Measurements from ENCODE around the gene SLC22A23.

SLC22A23 gene

GRCh38 chr6:3456898-3457709, at the start of gene SLC22A23 (continued):
- no peak for TF ChIP-seq ZNF654 (tag by site-specific recombination; IDR thresholded peaks at IDR 0.05; ENCODE audit: low read depth)
- TF ChIP-seq GLI4 (tag by site-specific recombination; IDR thresholded peaks at IDR 0.05), result no peak
- no peak for TF ChIP-seq ZNF585B (tag by site-specific recombination; IDR thresholded peaks at IDR 0.05)
- peak; percentile 87 for TF ChIP-seq ZNF704 (tag by site-specific recombination; IDR thresholded peaks at IDR 0.05)
- TF ChIP-seq ZNF10 (tag by site-specific recombination; IDR thresholded peaks at IDR 0.05), result no peak
- TF ChIP-seq IKZF3 (tag by site-specific recombination; IDR thresholded peaks at IDR 0.05), result 0 out of 2 replicates have a peak, but pooled peaks have one; percentile 31
- TF ChIP-seq ZNF521 (tag by site-specific recombination; IDR thresholded peaks at IDR 0.05), result no peak
- TF ChIP-seq PRDM6 (tag by site-specific recombination; IDR thresholded peaks at IDR 0.05), result no peak
- no peak for TF ChIP-seq ZNF701 (tag by site-specific recombination; IDR thresholded peaks at IDR 0.05)
- no peak for TF ChIP-seq SCRT1 (tag by site-specific recombination; IDR thresholded peaks at IDR 0.05; ENCODE audit: borderline replicate concordance)
- TF ChIP-seq, protein P1, sequence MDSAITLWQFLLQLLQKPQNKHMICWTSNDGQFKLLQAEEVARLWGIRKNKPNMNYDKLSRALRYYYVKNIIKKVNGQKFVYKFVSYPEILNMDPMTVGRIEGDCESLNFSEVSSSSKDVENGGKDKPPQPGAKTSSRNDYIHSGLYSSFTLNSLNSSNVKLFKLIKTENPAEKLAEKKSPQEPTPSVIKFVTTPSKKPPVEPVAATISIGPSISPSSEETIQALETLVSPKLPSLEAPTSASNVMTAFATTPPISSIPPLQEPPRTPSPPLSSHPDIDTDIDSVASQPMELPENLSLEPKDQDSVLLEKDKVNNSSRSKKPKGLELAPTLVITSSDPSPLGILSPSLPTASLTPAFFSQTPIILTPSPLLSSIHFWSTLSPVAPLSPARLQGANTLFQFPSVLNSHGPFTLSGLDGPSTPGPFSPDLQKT (IDR thresholded peaks at IDR 0.05; ENCODE audit: borderline replicate concordance, low read depth, low read length), result no peak
- no peak for TF ChIP-seq ZNF112 (tag by site-specific recombination; IDR thresholded peaks at IDR 0.05)
- TF ChIP-seq ZNF785 (tag by site-specific recombination; IDR thresholded peaks at IDR 0.05), result no peak
- no peak for TF ChIP-seq ZNF366 (tag by site-specific recombination; conservative IDR thresholded peaks at IDR 0.05)
- no peak for TF ChIP-seq PRDM1 (tag by site-specific recombination; IDR thresholded peaks at IDR 0.05)
- TF ChIP-seq ZBTB20 (tag by site-specific recombination; IDR thresholded peaks at IDR 0.05), result no peak
- TF ChIP-seq ZNF398 (tag by site-specific recombination; IDR thresholded peaks at IDR 0.05), result peak; percentile 89
- TF ChIP-seq ZNF24 (tag by site-specific recombination; IDR thresholded peaks at IDR 0.05), result no peak
- TF ChIP-seq TCF7L2 (IDR thresholded peaks at IDR 0.05; ENCODE audit: borderline replicate concordance, low read depth, low read length), result no peak
- TF ChIP-seq ZNF311 (tag by site-specific recombination; IDR thresholded peaks at IDR 0.05; ENCODE audit: borderline replicate concordance), result no peak
- TF ChIP-seq ZNF623 (tag by site-specific recombination; IDR thresholded peaks at IDR 0.05), result no peak
- no peak for TF ChIP-seq ZNF76 (tag by site-specific recombination; IDR thresholded peaks at IDR 0.05; ENCODE audit: borderline replicate concordance, low read depth)
- no peak for TF ChIP-seq ZNF138 (tag by site-specific recombination; IDR thresholded peaks at IDR 0.05; ENCODE audit: borderline replicate concordance)
- TF ChIP-seq ZNF155 (tag by site-specific recombination; IDR thresholded peaks at IDR 0.05), result no peak
- TF ChIP-seq ZNF571 (tag by site-specific recombination; IDR thresholded peaks at IDR 0.05), result no peak
- TF ChIP-seq, protein P2, sequence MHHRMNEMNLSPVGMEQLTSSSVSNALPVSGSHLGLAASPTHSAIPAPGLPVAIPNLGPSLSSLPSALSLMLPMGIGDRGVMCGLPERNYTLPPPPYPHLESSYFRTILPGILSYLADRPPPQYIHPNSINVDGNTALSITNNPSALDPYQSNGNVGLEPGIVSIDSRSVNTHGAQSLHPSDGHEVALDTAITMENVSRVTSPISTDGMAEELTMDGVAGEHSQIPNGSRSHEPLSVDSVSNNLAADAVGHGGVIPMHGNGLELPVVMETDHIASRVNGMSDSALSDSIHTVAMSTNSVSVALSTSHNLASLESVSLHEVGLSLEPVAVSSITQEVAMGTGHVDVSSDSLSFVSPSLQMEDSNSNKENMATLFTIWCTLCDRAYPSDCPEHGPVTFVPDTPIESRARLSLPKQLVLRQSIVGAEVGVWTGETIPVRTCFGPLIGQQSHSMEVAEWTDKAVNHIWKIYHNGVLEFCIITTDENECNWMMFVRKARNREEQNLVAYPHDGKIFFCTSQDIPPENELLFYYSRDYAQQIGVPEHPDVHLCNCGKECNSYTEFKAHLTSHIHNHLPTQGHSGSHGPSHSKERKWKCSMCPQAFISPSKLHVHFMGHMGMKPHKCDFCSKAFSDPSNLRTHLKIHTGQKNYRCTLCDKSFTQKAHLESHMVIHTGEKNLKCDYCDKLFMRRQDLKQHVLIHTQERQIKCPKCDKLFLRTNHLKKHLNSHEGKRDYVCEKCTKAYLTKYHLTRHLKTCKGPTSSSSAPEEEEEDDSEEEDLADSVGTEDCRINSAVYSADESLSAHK (tag by site-specific recombination; IDR thresholded peaks at IDR 0.05), result no peak
- no peak for TF ChIP-seq ZNF202 (tag by site-specific recombination; IDR thresholded peaks at IDR 0.05; ENCODE audit: borderline replicate concordance)
- TF ChIP-seq, protein P3, sequence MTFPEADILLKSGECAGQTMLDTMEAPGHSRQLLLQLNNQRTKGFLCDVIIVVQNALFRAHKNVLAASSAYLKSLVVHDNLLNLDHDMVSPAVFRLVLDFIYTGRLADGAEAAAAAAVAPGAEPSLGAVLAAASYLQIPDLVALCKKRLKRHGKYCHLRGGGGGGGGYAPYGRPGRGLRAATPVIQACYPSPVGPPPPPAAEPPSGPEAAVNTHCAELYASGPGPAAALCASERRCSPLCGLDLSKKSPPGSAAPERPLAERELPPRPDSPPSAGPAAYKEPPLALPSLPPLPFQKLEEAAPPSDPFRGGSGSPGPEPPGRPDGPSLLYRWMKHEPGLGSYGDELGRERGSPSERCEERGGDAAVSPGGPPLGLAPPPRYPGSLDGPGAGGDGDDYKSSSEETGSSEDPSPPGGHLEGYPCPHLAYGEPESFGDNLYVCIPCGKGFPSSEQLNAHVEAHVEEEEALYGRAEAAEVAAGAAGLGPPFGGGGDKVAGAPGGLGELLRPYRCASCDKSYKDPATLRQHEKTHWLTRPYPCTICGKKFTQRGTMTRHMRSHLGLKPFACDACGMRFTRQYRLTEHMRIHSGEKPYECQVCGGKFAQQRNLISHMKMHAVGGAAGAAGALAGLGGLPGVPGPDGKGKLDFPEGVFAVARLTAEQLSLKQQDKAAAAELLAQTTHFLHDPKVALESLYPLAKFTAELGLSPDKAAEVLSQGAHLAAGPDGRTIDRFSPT (tag by site-specific recombination; IDR thresholded peaks at IDR 0.05), result no peak
- no peak for TF ChIP-seq ZNF174 (tag by site-specific recombination; IDR thresholded peaks at IDR 0.05)
